ENCODE results near the gene PTX4.

DNA sequence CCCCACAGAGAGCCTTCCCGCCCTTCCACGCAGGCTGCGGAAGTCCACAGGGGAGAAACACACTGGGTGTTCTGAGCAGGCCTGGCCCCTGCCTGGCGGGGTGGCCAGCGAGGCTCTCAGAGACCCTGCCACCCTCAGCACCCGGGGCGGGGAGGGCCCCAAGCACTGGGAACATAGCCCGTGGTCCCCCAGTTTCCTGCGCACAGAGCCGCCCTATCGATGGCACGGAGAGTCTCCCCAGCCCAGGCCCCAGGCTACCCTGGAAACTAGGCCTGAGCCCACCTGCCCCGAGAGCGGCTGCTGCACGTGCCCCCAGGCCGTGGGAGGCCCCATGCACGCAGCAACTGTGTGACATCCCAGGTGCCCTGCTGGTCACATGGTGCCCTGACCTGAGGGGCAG lies 34.2 kb downstream of the PTX4 start:
- TF ChIP-seq, protein P1, sequence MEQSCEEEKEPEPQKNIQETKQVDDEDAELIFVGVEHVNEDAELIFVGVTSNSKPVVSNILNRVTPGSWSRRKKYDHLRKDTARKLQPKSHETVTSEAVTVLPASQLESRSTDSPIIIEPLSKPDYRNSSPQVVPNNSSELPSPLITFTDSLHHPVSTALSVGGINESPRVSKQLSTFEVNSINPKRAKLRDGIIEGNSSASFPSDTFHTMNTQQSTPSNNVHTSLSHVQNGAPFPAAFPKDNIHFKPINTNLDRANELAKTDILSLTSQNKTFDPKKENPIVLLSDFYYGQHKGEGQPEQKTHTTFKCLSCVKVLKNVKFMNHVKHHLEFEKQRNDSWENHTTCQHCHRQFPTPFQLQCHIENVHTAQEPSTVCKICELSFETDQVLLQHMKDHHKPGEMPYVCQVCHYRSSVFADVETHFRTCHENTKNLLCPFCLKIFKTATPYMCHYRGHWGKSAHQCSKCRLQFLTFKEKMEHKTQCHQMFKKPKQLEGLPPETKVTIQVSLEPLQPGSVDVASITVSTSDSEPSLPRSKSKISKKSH (CRISPR knock-in tag; IDR thresholded peaks at IDR 0.05) = no peak
- TF ChIP-seq CBFA2T3 (IDR thresholded peaks at IDR 0.05) (no peak), MYC (IDR thresholded peaks at IDR 0.05; ENCODE audit: low read depth, low read length) (no peak), MYC (CRISPR knock-in tag; IDR thresholded peaks at IDR 0.05; ENCODE audit: borderline replicate concordance, low read depth) (no peak)
